Sigmoid colon (tissue), 7 donors: Measurements from ENCODE around the gene MTURN. TPM values are rescaled to one million over a fixed set of nuclear protein-coding genes. Genes with fewer than 3 reads are reported as not detected.
A peak's percentile ranks its signal among the peaks of the same experiment; 100 is the strongest.
"Not testable (repeated sequence)": the region's sequence is repeated elsewhere in the genome, so short reads cannot be mapped to it uniquely, and the experiment has no call there.

Experiments used
- DNase-seq: peaks from one replicate; pipeline ENCODE4 v3.0.0-alpha.2; 2019
- H3K27ac ChIP-seq, 4 donors: fragments of 200-600 bp; sonication (generic); one replicate each; pipeline ENCODE4 v1.5.1; 2016 to 2019; ENCODE audit warnings: mild to moderate bottlenecking in 1 of 4
- H3K27me3 ChIP-seq, 3 donors: fragments of 200-600 bp; sonication (generic); one replicate each; pipeline ENCODE4 v1.5.1; 2019; ENCODE audit warnings: mild to moderate bottlenecking in 1 of 3
- H3K36me3 ChIP-seq, 4 donors: fragments of 200-600 bp; sonication (generic); one replicate each; pipeline ENCODE4 v1.5.1; 2016 to 2019
- H3K4me1 ChIP-seq, 4 donors: fragments of 200-600 bp; sonication (generic); one replicate each; pipeline ENCODE4 v1.5.1; 2017 to 2019
- H3K4me3 ChIP-seq, 4 donors: fragments of 200-600 bp; sonication (generic); one replicate each; pipeline ENCODE4 v1.5.1; 2017 to 2019; ENCODE audit warnings: mild to moderate bottlenecking in 2 of 4, moderate library complexity in 1 of 4
- H3K9me3 ChIP-seq, 4 donors: fragments of 200-600 bp in 3 of 4; sonication (generic) in 3 of 4; one replicate each; pipeline versions ENCODE4 v1.5.1 to v1.6.1; 2013 to 2019
- CTCF ChIP-seq, 4 experiments: fragments of 450-650 bp in 3 of 4; fragments of 200-600 bp in 1 of 4; IDR thresholded peaks; one replicate each; pipeline ENCODE4 v1.5.1; 2016 to 2019; ENCODE audit warnings: antibody characterized with exemption in 4 of 4, mild to moderate bottlenecking in 3 of 4, moderate library complexity in 2 of 4
- EP300 ChIP-seq, 4 donors: sonication (generic); formaldehyde crosslinking; IDR thresholded peaks; one replicate each; pipeline ENCODE4 v1.6.1; 2017; ENCODE audit warnings: antibody characterized with exemption in 4 of 4
- POLR2A ChIP-seq, 2 donors: fragments of 450-650 bp; IDR thresholded peaks; one replicate each; pipeline ENCODE4 v1.6.1; 2016; ENCODE audit warnings: antibody characterized with exemption in 2 of 2, mild to moderate bottlenecking in 2 of 2, moderate library complexity in 2 of 2
- POLR2AphosphoS5 ChIP-seq, 4 donors: sonication (generic); formaldehyde crosslinking; IDR thresholded peaks; one replicate each; pipeline ENCODE4 v1.6.1; 2017; ENCODE audit warnings: antibody characterized with exemption in 4 of 4
- WGBS, 2 donors: extraction: QIAGEN DNeasy Blood & Tissue Kit; methylation state at CpG; one replicate each; pipeline ENCODE4 v1.1.7; 2013; 5-methylcytosine and 5-hydroxymethylcytosine counted together
- intact Hi-C: fragments of 100-400 bp; cut with DNase I; formaldehyde crosslinking; loops from one replicate; pipeline ENCODE4 v1.15.1; 2023
- polyA plus RNA-seq, 3 donors: library from polyadenylated mRNA; stranded (reverse); fragments of 200-250 nt; gene quantifications; one replicate each; pipeline ENCODE4 v1.2.3, GENCODE V29; 2013
- total RNA-seq, 4 donors: library from RNA; depleted of rRNA; stranded (reverse); fragments of >200 nt; gene quantifications; one replicate each; pipeline ENCODE4 v1.1.0, GENCODE V29; 2016
- donor health status: healthy with polysubstance abuse.
- donor health status: Bipolar disorder and iron deficiency.
- donor health status: healthy.

MTURN gene
- total and polyA plus RNA-seq, 7 donors = 7.2 to 102 (median 75.9) TPM

DNA sequence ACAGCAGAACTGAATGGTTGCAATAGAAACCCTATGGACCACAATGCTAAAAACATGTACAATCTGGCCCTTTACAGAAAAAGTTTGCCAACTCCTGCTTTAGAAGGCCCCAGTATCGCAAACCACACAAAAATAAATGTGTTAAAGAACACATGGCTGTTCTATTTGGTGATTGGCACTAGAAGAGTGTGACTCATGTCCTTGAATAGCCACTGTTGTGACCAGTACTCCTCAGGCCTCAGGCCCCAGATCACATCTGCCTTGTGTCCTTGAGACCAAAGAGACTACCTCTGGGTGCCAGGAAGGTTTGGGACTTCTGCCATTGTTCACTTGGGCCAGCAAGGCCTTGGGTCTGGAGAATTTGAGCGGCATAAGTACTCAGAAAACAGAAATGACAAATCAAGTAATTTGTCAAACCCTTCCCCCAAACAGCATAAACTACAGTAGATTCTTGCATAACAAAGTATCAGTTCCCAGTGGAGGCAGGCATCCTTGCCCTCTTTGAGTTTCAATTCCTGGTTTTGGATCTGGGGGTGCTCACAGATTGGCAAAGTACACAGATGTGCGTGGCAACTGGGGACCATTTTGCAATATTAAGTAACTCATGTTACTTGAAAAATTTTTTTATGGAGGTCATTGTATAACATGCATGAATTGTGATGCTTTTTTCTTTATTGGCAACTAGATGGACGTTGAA is 50.2 kb downstream of the MTURN start:
- DNase-seq = peak; percentile 75
- H3K36me3 ChIP-seq = no peaks in the 10 kb centered on the region
- H3K4me3 ChIP-seq = no peak overlapping the region
- H3K4me1 ChIP-seq = peaks cover 0 to 34% (median 16%) of the 10 kb centered on the region in 4 donors
- TF ChIP-seq POLR2A (IDR thresholded peaks at IDR 0.05) (no peak), POLR2AphosphoS5 (IDR thresholded peaks at IDR 0.05) (peak in 2 of 4 donors; percentile 15 to 21)
- intact Hi-C loops = no loop called here
- peak overlapping the region; percentile 41 to 61 (median 50) for H3K27ac ChIP-seq
- WGBS, 2 donors = 76 to 91% methylated on average over 4 of the region's 4 CpGs
- H3K9me3 ChIP-seq = no peaks in the 10 kb centered on the region
- H3K27me3 ChIP-seq = no peaks in the 10 kb centered on the region

- Histone ChIP-seq H3K36me3 (no peaks in the 10 kb centered on the region), H3K4me3 (no peak overlapping the region), H3K4me1 (peaks cover 0 to 30% (median 16%) of the 10 kb centered on the region in 4 donors), H3K9me3 (no peaks in the 10 kb centered on the region), H3K27ac (peak overlapping the region in 2 of 4 donors; percentile 59 to 61), H3K27me3 (no peaks in the 10 kb centered on the region)
- TF ChIP-seq EP300 (IDR thresholded peaks at IDR 0.05) = no peak
- no peak for TF ChIP-seq CTCF (IDR thresholded peaks at IDR 0.05)
- DNase-seq = no peak
- intact Hi-C loops = no loop called here
These were observed 50.7 kb downstream of the MTURN start for GRCh38 chr7:30185496-30185895.

DNA sequence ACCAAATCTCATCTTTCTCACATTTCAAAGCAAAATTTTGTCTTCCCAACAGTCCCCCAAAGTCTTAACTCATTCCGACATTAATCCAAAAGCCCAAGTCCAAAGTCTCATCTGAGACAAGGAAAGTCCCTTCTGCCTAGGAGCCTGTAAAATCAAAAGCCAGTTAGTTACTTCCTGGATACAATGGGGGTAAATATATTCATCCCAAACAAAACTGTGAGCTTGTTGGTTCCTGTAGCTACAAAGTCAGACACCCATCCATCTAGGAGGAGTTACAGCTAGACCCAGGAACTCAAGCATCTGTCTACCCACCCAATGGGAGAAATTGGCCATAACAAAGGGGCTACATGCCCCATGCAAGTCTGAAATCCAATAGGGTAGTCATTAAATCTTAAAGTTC is 51.9 kb downstream of the MTURN start:
- intact Hi-C loops = no loop called here

GRCh38 chr7:30187513-30187912 is 52.7 kb downstream of the MTURN start:
- Histone ChIP-seq H3K36me3 (no peaks in the 10 kb centered on the region), H3K9me3 (no peaks in the 10 kb centered on the region), H3K4me1 (peaks cover 0 to 15% (median 6%) of the 10 kb centered on the region in 4 donors), H3K4me3 (no peak overlapping the region), H3K27me3 (no peaks in the 10 kb centered on the region), H3K27ac (no peak overlapping the region)
- no peak for DNase-seq
- TF ChIP-seq POLR2AphosphoS5 (IDR thresholded peaks at IDR 0.05) = no peak
- TF ChIP-seq CTCF (IDR thresholded peaks at IDR 0.05) = no peak
- TF ChIP-seq EP300 (IDR thresholded peaks at IDR 0.05) = no peak
- no peak for TF ChIP-seq POLR2A (IDR thresholded peaks at IDR 0.05)
- 93 to 94% methylated on average over 1 of the region's 1 CpG for WGBS, 2 donors
- intact Hi-C loops = no loop called here

More for the DNA sequence above, 51.9 kb downstream of the MTURN start:
- DNase-seq = no peak
- no peaks in the 10 kb centered on the region for H3K27me3 ChIP-seq
- no peak overlapping the region for H3K27ac ChIP-seq
- H3K4me3 ChIP-seq = no peak overlapping the region
- no peaks in the 10 kb centered on the region for H3K9me3 ChIP-seq
- WGBS, 2 donors = 23 to 66% methylated on average over 1 of the region's 1 CpG
- TF ChIP-seq POLR2AphosphoS5 (IDR thresholded peaks at IDR 0.05) (no peak), CTCF (IDR thresholded peaks at IDR 0.05) (no peak), EP300 (IDR thresholded peaks at IDR 0.05) (no peak), POLR2A (IDR thresholded peaks at IDR 0.05) (no peak)
- no peaks in the 10 kb centered on the region for H3K36me3 ChIP-seq
- H3K4me1 ChIP-seq = peaks cover 0 to 21% (median 12%) of the 10 kb centered on the region in 4 donors

DNA sequence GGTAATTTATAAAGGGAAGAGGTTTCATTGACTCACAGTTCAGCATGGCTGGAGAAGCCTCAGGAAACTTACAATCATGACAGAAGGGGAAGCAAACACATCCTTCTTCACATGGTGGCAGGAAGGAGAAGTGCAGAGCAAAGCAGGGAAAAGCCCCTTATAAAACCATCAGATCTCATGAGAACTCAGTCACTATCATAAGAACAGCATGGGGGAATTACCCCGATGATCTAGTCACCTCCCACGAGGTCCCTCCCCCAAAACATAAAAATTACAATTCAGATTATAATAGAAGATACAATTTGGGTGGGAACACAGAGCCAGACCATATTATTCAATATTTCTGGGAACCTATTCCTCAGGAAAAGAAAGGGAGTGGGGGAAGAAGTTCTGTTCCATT is 53.6 kb downstream of the MTURN start:
- H3K27me3 ChIP-seq, DNase-seq, H3K27ac ChIP-seq, H3K4me3 ChIP-seq, H3K9me3 ChIP-seq, H3K36me3 ChIP-seq, intact Hi-C loops: not testable (repeated sequence)
- WGBS, 2 donors = 84 to 88% methylated on average over 2 of the region's 2 CpGs
- H3K4me1 ChIP-seq = peaks cover 0 to 13% (median 6%) of the 10 kb centered on the region in 4 donors

DNA sequence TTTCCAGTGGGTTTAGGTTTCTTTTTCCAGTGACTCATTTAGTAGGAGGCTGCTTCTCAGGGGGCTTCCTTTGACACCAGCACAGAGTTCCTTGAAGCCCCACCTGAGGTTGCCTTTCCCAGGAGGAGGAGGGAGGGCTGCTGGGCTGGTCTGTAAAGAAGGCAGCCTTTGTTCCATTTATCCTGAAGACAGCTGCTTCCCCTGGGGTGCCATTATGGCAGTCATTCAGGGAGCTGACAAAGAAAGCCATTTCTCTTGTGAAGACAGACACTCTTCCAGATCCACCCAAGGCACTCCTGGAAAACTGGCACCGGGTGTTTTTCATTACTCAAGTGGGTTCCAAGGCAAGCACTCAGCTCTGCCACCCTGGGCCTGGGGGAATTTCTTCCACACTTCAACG is 54.0 kb downstream of the MTURN start:
- WGBS, 2 donors = 91 to 92% methylated on average over 2 of the region's 2 CpGs
- no peaks in the 10 kb centered on the region for H3K27me3 ChIP-seq
- H3K9me3 ChIP-seq = no peaks in the 10 kb centered on the region
- intact Hi-C loops = no loop called here
- TF ChIP-seq EP300 (IDR thresholded peaks at IDR 0.05) = no peak
- TF ChIP-seq POLR2AphosphoS5 (IDR thresholded peaks at IDR 0.05) = no peak
- no peak for TF ChIP-seq CTCF (IDR thresholded peaks at IDR 0.05)
- no peak for TF ChIP-seq POLR2A (IDR thresholded peaks at IDR 0.05)
- peaks cover 0 to 13% (median 6%) of the 10 kb centered on the region in 4 donors for H3K4me1 ChIP-seq
- no peak overlapping the region for H3K27ac ChIP-seq
- H3K4me3 ChIP-seq = no peak overlapping the region
- no peak for DNase-seq
- H3K36me3 ChIP-seq = no peaks in the 10 kb centered on the region
